ENCODE results near the gene AFAP1. TPM values are rescaled to one million over a fixed set of nuclear protein-coding genes. Genes with fewer than 3 reads are reported as not detected.

AFAP1 gene
- total RNA-seq, 2 experiments from 2014 or later = 5.8 to 5.9 TPM

DNA sequence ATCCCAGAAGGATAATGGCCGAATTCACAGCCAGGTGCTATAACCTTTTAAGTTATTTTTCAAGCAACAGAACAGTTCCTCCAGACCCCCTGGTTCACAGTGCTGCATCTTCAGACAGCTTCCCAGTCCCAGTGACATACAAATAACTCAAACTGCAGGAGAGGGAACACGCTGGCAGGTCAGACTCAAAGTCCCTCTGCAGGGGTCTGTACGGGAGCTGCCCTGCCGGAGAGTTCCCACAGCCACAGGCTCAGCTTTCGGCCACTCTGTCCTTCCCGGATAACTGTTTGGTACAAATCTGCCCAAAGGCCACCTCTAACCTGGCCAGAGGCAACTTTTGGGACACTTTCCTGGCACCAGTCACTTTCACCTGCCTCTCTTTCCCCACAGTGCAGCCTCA, 230.2 kb downstream of the AFAP1 start:
- Mint-ChIP-seq H3K4me3 (no peak overlapping the region), H3K27ac (no peak overlapping the region), H3K27me3 (no peaks in the 10 kb centered on the region), H3K36me3 (no peaks in the 10 kb centered on the region), H3K4me1 (no peaks in the 10 kb centered on the region), H3K9me3 (ENCODE audit: low read depth) (no peaks in the 10 kb centered on the region)
- ATAC-seq = no peak
- DNase-seq = no peak
- CTCF ChIA-PET = no interaction called here

DNA sequence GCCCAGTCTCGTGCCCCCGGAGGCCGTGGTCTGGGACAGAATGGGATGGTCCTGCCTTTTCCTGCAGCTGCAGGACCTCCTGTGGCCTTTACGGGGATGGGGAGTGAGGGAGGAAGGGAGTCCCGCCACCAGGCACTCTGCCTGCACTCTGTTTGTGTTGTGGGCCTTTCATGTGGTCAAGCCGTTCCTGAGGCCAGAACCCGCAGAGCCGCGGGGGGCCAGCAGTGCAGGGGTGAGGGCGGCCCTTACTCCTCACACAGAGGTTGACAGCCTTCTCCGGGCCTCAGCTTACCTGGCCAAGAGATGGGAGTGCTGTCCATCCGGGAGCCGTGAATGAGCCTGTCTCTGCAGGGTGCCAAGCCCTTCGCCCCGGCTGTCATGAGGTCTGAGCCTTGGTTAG, 230.7 kb downstream of the AFAP1 start:
- DNase-seq (no peak), ATAC-seq (no peak)
- CTCF ChIA-PET = no interaction called here
- no peaks in the 10 kb centered on the region for H3K27me3 Mint-ChIP-seq
- no peaks in the 10 kb centered on the region for H3K4me1 Mint-ChIP-seq
- no peaks in the 10 kb centered on the region for H3K36me3 Mint-ChIP-seq
- H3K9me3 Mint-ChIP-seq (ENCODE audit: low read depth) = no peaks in the 10 kb centered on the region
- H3K4me3 Mint-ChIP-seq = no peak overlapping the region
- no peak overlapping the region for H3K27ac Mint-ChIP-seq

Other genes starting within 250 kb of the AFAP1 start
- gene ABLIM2, start 219.0 kb upstream of the AFAP1 start, total RNA-seq = under 1 TPM in 1 of 2 experiments, not detected in 1; 0.19 TPM